Ovary (tissue), 9 donors: Measurements from ENCODE around the gene DKKL1. TPM values are rescaled to one million over a fixed set of nuclear protein-coding genes. Genes with fewer than 3 reads are reported as not detected.

Source experiments
- DNase-seq, 5 donors: peaks; one replicate each; pipeline ENCODE4 v3.0.0-alpha.2; 2019 to 2020
- H3K27ac ChIP-seq, 2 donors: fragments of 200-600 bp; one replicate each; pipeline versions ENCODE4 v1.5.1 to v1.8.0; 2019 to 2022
- H3K27me3 ChIP-seq: fragments of 200-600 bp; one replicate; pipeline ENCODE4 v1.8.0; 2022
- H3K36me3 ChIP-seq: fragments of 200-600 bp; sonication (generic); one replicate; pipeline ENCODE4 v1.5.1; 2019
- H3K4me1 ChIP-seq: one replicate; pipeline ENCODE4 v1.8.1; 2013; ENCODE audit warnings: mild to moderate bottlenecking, moderate library complexity; ENCODE audit not compliant: insufficient read depth
- H3K4me3 ChIP-seq: fragments of 200-600 bp; sonication (generic); one replicate; pipeline ENCODE4 v1.5.1; 2017
- H3K9me3 ChIP-seq, 2 donors: fragments of 200-600 bp in 1 of 2; sonication (generic) in 1 of 2; one replicate each; pipeline versions ENCODE4 v1.5.1 to v1.8.1; 2013 to 2019; ENCODE audit warnings: mild to moderate bottlenecking in 1 of 2, moderate library complexity in 1 of 2
- CTCF ChIP-seq, 3 donors: fragments of 450-650 bp in 2 of 3; fragments of 200-600 bp in 1 of 3; IDR thresholded peaks; one replicate each; pipeline versions ENCODE4 v1.5.1 to v1.8.0; 2016 to 2022; ENCODE audit warnings: antibody characterized with exemption in 3 of 3, mild to moderate bottlenecking in 1 of 3
- EP300 ChIP-seq: sonication (generic); formaldehyde crosslinking; IDR thresholded peaks from one replicate; pipeline ENCODE4 v1.6.1; 2017; ENCODE audit warnings: antibody characterized with exemption
- POLR2A ChIP-seq: fragments of 450-650 bp; IDR thresholded peaks from one replicate; pipeline ENCODE4 v1.6.1; 2017; ENCODE audit warnings: antibody characterized with exemption, mild to moderate bottlenecking, moderate library complexity
- WGBS, 3 donors: extraction: QIAGEN DNeasy Blood & Tissue Kit in 1 of 3; methylation state at CpG; one replicate each; pipeline versions ENCODE4 v1.1.5 to v1.1.7; 2013 to 2017; 5-methylcytosine and 5-hydroxymethylcytosine counted together
- intact Hi-C, 4 donors: fragments of 100-400 bp; cut with DNase I; formaldehyde crosslinking; loops; one replicate each; pipeline versions ENCODE4 v1.11.0 to v1.15.1; 2022 to 2023
- polyA plus RNA-seq, 2 donors: library from polyadenylated mRNA; stranded (reverse); fragments of 200-250 nt in 1 of 2; fragments of 350-450 nt in 1 of 2; fragmentation: Illumina TruSeq in 1 of 2; extraction: RNeasy Lipid Tissue Mini Kit (QIAGEN cat#74804) in 1 of 2; gene quantifications; one replicate each; pipeline ENCODE4 v1.2.3, GENCODE V29; 2013 to 2014
- total RNA-seq, 7 donors: library from RNA; depleted of rRNA in 2 of 7; stranded (reverse); fragments of >200 nt in 2 of 7; fragmentation: NEBNext Ultra II Directional in 3 of 7; extraction: Animal tissue kit (Norgen Biotek cat#: 25700) in 3 of 7; gene quantifications; one replicate each; pipeline versions ENCODE4 v1.1.0 to v1.2.4, GENCODE V29; 2016 to 2023
- donor health status: DM: no; HTN: no; CAD: no; lungs with moderate emphysema.
- donor health status: DM: no; HTN: no; CAD: no.
- donor health status: Bipolar disorder and iron deficiency.
- donor health status: DM: yes; HTN: yes; CAD: no.
- donor health status: DM: no; HTN: no; CAD: no.
- donor health status: DM: yes; HTN: yes; CAD: no.

The DKKL1 gene
- total and polyA plus RNA-seq, 9 donors = 0.22 to 2.4 (median 1.1) TPM; not detected in 1

- intact Hi-C loops = no loop called here
- Histone ChIP-seq H3K36me3 (no peaks in the 10 kb centered on the region), H3K4me1 (no peaks in the 10 kb centered on the region), H3K9me3 (no peaks in the 10 kb centered on the region), H3K27ac (no peak overlapping the region), H3K27me3 (peaks cover under 1% of the 10 kb centered on the region), H3K4me3 (no peak overlapping the region)
- TF ChIP-seq CTCF (IDR thresholded peaks at IDR 0.05) (no peak), EP300 (no peak), POLR2A (no peak)
- no peak for DNase-seq
- WGBS, 3 donors = 53 to 58% (median 53%) methylated on average over 7 of the region's 7 CpGs
Measured at GRCh38 chr19:49417088-49417487, 53.4 kb downstream of the DKKL1 start.

GRCh38 chr19:49418511-49418910, 54.8 kb downstream of the DKKL1 start:
- 74 to 80% (median 74%) methylated on average over 5 of the region's 5 CpGs for WGBS, 3 donors
- H3K4me3 ChIP-seq = no peak overlapping the region
- no peak overlapping the region for H3K27ac ChIP-seq
- intact Hi-C loops = no loop called here
- H3K4me1 ChIP-seq = no peaks in the 10 kb centered on the region
- H3K9me3 ChIP-seq = no peaks in the 10 kb centered on the region
- no peaks in the 10 kb centered on the region for H3K36me3 ChIP-seq
- DNase-seq = no peak
- no peak for TF ChIP-seq EP300
- no peak for TF ChIP-seq CTCF (IDR thresholded peaks at IDR 0.05)
- no peak for TF ChIP-seq POLR2A
- H3K27me3 ChIP-seq = peaks cover 8% of the 10 kb centered on the region

- Histone ChIP-seq H3K27ac (no peak overlapping the region), H3K9me3 (no peaks in the 10 kb centered on the region), H3K27me3 (peaks cover 9% of the 10 kb centered on the region), H3K4me1 (no peaks in the 10 kb centered on the region), H3K4me3 (no peak overlapping the region), H3K36me3 (no peaks in the 10 kb centered on the region)
- TF ChIP-seq CTCF (IDR thresholded peaks at IDR 0.05) = no peak
- TF ChIP-seq EP300 = no peak
- TF ChIP-seq POLR2A = no peak
- WGBS, 3 donors = 75 to 84% (median 76%) methylated on average over 2 of the region's 2 CpGs
- intact Hi-C loops = no loop called here
- DNase-seq = no peak
Measured at GRCh38 chr19:49419173-49419572, 55.5 kb downstream of the DKKL1 start.

GRCh38 chr19:49420227-49420626, 56.5 kb downstream of the DKKL1 start:
- TF ChIP-seq CTCF (IDR thresholded peaks at IDR 0.05) (no peak), EP300 (no peak), POLR2A (no peak)
- no peaks in the 10 kb centered on the region for H3K36me3 ChIP-seq
- intact Hi-C loops = no loop called here
- no peak for DNase-seq
- H3K9me3 ChIP-seq = no peaks in the 10 kb centered on the region
- no peak overlapping the region for H3K4me3 ChIP-seq
- WGBS, 3 donors = 44 to 58% (median 52%) methylated on average over 2 of the region's 2 CpGs
- no peak overlapping the region for H3K27ac ChIP-seq
- no peaks in the 10 kb centered on the region for H3K4me1 ChIP-seq
- peaks cover 9% of the 10 kb centered on the region for H3K27me3 ChIP-seq
